Activated T-cell treated with anti-CD3 and anti-CD28 coated beads, Interleukin-2, amount 50 U/mL, for 72 hours (primary cell): Measurements from ENCODE around the gene DIP2C. TPM values are rescaled to one million over a fixed set of nuclear protein-coding genes. Genes with fewer than 3 reads are reported as not detected.
"Not testable (repeated sequence)": the region's sequence is repeated elsewhere in the genome, so short reads cannot be mapped to it uniquely, and the experiment has no call there.

Experiments
- ATAC-seq, 2 donors: fragments of 150-1000 bp; cut with Tn5 transposase; replicated peaks in 1 of 2; 2 replicates each; pipeline ENCODE4 v1.10.0; 2021; ENCODE audit warnings: moderate library complexity in 2 of 2, mild to moderate bottlenecking in 1 of 2
- DNase-seq, 2 donors: peaks; one replicate each; pipeline ENCODE4 v3.0.0; 2021 to 2022; ENCODE audit warnings: mixed read lengths in 1 of 2
- H3K27ac Mint-ChIP-seq: one replicate; pipeline ENCODE4 v1.8.0; 2022; ENCODE audit warnings: mild to moderate bottlenecking, moderate library complexity, mixed read lengths
- H3K27me3 Mint-ChIP-seq: one replicate; pipeline ENCODE4 v1.8.0; 2022; ENCODE audit warnings: low read depth, mixed read lengths
- H3K36me3 Mint-ChIP-seq, 2 donors: one replicate each; pipeline ENCODE4 v1.8.0; 2022; ENCODE audit warnings: mixed read lengths in 2 of 2, mild to moderate bottlenecking in 1 of 2; ENCODE audit not compliant: insufficient read depth in 2 of 2
- H3K4me1 Mint-ChIP-seq: one replicate; pipeline ENCODE4 v1.8.0; 2022; ENCODE audit warnings: low read depth, mixed read lengths
- H3K4me3 Mint-ChIP-seq, 2 donors: one replicate each; pipeline ENCODE4 v1.8.0; 2022; ENCODE audit warnings: mild to moderate bottlenecking in 2 of 2, mixed read lengths in 2 of 2, moderate library complexity in 2 of 2
- H3K9me3 Mint-ChIP-seq, 2 donors: one replicate each; pipeline ENCODE4 v1.8.0; 2022; ENCODE audit warnings: mixed read lengths in 2 of 2
- total RNA-seq, 2 donors: library from RNA; stranded (reverse); gene quantifications; one replicate each; pipeline ENCODE4 v1.2.3, GENCODE V29; 2022

Gene DIP2C
- total RNA-seq, 2 donors from 2014 or later, result 0.70 to 1.6 TPM

DNA sequence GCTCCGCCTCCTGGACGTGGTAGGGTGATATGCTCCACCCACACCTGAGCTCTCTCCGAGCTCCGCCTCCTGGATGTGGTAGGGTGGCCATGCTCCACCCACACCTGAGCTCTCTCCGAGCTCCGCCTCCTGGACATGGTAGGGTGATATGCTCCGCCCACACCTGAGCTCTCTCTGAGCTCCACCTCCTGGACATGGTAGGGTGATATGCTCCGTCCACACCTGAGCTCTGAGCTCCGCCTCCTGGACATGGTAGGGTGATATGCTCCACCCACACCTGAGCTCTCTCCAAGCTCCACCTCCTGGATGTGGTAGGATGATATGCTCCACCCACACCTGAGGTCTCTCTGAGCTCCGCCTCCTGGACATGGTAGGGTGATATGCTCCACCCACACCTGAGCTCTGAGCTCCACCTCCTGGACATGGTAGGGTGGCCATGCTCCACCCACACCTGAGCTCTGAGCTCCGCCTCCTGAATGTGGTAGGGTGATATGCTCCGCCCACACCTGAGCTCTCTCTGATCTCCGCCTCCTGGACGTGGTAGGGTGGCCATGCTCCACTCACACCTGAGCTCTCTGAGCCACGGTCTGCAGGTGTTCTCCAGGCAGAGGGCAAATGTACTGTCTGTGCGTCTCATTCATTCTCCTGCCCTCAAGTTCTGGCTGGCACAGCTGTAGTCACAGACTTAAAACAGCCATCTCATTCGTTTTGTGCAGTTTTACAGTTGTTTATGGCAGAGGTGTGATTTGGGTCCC lies 252.4 kb downstream of the DIP2C start:
- no peak for DNase-seq
- H3K27me3 Mint-ChIP-seq, result peaks cover 18% of the 10 kb centered on the region
- ATAC-seq, result no peak
- H3K4me3 Mint-ChIP-seq, result peak overlapping the region in 1 of 2 donors; percentile 29
- peaks cover 29% of the 10 kb centered on the region for H3K4me1 Mint-ChIP-seq
- H3K9me3 Mint-ChIP-seq, result peaks cover 2 to 8% of the 10 kb centered on the region in 2 donors
- peak overlapping the region; percentile 23 for H3K27ac Mint-ChIP-seq
- H3K36me3 Mint-ChIP-seq, result peaks cover 3 to 6% of the 10 kb centered on the region in 2 donors

DNA sequence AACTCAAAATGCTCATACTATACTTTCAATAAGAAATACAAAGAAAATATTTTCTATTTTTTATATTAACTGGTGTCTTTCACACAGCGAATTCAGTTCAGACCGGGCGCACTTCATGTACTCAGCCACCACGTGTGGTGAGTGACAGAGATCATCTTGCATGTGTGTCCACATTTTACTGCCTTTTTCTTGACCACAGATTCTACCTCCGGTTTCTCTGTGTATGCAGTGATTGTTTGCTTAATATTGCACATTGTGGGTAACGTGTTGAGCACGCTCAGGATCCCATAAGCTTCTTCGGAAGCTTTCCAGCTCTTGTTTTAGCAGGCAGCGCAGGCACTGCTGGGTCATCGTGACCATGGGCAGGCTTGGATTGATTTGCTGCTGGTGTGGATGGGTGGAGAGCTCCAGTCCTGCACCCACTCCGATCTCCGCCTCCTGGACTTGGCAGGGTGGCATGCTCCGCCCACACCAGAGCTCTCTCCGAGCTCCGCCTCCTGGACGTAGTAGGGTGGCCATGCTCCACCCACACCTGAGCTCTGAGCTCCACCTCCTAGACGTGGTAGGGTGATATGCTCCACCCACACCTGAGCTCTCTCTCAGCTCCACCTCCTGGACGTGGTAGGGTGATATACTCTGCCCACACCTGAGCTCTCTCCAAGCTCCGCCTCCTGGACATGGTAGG lies 253.3 kb downstream of the DIP2C start:
- Mint-ChIP-seq H3K9me3 (peaks cover 2 to 8% of the 10 kb centered on the region in 2 donors), H3K27me3 (peaks cover 18% of the 10 kb centered on the region), H3K4me3 (no peak overlapping the region)

DNA sequence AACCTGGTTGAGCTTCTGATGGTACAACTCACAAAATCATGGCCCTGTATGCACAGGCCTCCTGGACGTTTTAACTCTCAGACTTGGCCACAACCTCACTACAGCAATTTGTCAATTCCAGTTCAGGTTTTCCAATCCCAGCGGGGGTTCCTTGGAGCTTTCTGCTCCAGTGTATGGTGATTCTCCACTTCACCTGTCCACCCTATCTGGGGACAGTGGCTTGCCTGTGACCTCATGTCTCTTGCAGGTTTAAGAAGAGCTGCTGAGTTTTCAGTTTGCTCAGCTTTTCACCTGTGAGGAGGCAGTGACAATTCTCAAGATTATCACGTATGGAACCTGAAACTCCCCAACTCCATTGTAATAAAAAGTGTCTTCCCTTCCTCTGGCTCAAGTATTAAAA lies 254.1 kb downstream of the DIP2C start:
- Mint-ChIP-seq H3K36me3 (peaks cover 3 to 6% of the 10 kb centered on the region in 2 donors), H3K4me1 (peaks cover 29% of the 10 kb centered on the region), H3K4me3 (peak overlapping the region in 1 of 2 donors; percentile 19), H3K27me3 (peaks cover 18% of the 10 kb centered on the region), H3K9me3 (peaks cover 2 to 8% of the 10 kb centered on the region in 2 donors), H3K27ac (no peak overlapping the region)
- DNase-seq (no peak), ATAC-seq (no peak)

More for the DNA sequence above, 253.3 kb downstream of the DIP2C start:
- no peak overlapping the region for H3K27ac Mint-ChIP-seq
- H3K4me1 Mint-ChIP-seq, result peaks cover 29% of the 10 kb centered on the region
- H3K36me3 Mint-ChIP-seq, result peaks cover 3 to 6% of the 10 kb centered on the region in 2 donors
- no peak for ATAC-seq
- no peak for DNase-seq

DNA sequence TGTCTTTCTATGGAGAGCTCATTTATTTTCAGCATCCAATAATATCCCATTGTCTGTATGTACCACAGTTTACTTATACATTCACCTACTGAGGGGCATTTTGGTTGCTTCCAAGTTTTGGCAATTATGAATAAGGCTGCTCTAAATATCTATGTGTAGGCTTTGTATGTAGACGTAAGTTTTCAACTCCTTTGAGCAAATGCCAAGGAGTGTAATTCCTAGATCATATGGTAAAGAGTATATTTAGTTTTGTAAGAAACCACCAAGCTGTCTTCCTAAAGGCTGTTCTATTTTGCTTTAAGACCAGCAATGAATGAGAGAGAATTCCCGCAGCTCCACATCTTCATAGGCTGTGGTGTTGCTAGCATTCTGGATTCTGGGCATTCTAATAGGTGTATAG lies 259.8 kb downstream of the DIP2C start:
- DNase-seq, result no peak
- Mint-ChIP-seq H3K4me1 (peaks cover 1% of the 10 kb centered on the region), H3K27me3 (peaks cover 15% of the 10 kb centered on the region), H3K4me3 (no peak overlapping the region), H3K36me3 (peaks cover 5% of the 10 kb centered on the region in 2 donors), H3K9me3 (peaks cover 6 to 8% of the 10 kb centered on the region in 2 donors), H3K27ac (no peak overlapping the region)
- no peak for ATAC-seq

DNA sequence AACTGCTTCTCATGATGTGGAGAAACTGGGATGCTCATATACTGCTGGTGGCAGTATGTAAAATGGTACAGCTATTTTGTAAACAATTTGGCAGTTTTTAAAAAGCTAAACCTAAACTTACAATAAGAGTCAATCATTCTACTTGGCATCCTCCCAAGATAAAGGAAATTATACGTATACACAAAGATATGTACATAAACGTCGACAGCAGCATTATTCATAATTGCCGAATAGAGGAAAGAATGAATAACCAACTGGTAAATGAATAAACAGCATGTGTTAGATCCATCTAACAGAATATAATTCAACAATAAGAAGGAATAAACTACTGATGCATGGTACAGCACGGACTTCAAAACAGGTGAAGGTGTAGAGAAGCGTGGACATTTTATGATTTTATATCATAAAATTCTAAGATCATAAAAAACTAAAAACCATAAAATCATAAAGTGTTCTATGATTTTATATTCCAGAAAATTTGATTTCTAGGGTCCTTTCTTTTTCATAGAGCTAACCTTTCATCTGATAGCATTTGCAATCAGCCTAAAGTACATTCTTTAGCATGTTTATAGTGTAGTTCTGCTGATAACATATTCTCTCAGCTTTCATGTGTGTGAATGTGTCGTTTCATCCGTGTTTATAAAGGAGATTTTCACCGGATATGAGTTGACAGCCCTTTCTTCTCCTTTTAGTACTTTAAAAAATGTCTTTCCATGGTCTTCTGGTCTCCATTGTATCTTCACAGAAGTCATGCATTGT lies 261.5 kb downstream of the DIP2C start:
- H3K4me1 Mint-ChIP-seq, result no peaks in the 10 kb centered on the region
- H3K4me3 Mint-ChIP-seq, result no peak overlapping the region
- DNase-seq (no peak), ATAC-seq (no peak)
- peaks cover 6 to 7% of the 10 kb centered on the region in 2 donors for H3K36me3 Mint-ChIP-seq
- peaks cover 8% of the 10 kb centered on the region for H3K27me3 Mint-ChIP-seq
- no peak overlapping the region for H3K27ac Mint-ChIP-seq
- H3K9me3 Mint-ChIP-seq, result peaks cover 8 to 9% of the 10 kb centered on the region in 2 donors

DNA sequence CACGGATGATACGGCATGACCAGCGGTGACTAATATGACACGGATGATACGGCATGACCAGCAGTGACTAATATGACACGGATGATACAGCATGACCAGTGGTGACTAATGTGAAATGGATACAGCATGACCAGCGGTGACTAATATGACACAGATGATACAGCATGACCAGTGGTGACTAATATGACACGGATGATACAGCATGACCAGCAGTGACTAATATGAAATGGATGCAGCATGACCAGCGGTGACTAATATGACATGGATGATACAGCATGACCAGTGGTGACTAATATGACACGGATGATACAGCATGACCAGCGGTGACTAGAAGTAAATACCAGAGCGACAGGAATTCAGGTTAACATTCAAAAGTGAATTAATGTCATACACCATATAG lies 264.1 kb downstream of the DIP2C start:
- not testable (repeated sequence) for H3K36me3 Mint-ChIP-seq, ATAC-seq, H3K27me3 Mint-ChIP-seq, H3K4me1 Mint-ChIP-seq, H3K4me3 Mint-ChIP-seq, H3K9me3 Mint-ChIP-seq, H3K27ac Mint-ChIP-seq
- peak; percentile 8 to 37 for DNase-seq

DNA sequence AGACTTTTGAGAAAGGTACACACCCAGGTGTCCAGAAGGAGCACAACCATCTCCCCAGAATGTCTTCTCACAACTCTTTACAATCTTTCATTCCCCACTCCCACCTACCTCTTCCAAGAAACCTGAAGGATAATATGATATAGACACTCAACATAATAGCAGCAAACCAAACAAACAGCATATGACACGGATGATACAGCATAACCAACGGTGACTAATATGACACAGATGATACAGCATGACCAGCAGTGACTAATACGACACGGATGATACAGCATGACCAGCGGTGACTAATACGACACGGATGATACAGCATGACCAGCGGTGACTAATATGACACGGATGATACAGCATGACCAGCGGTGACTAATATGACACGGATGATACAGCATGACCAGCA lies 264.7 kb downstream of the DIP2C start:
- peak overlapping the region; percentile 41 for H3K27ac Mint-ChIP-seq
- not testable (repeated sequence) for H3K4me3 Mint-ChIP-seq, H3K9me3 Mint-ChIP-seq, H3K36me3 Mint-ChIP-seq, H3K4me1 Mint-ChIP-seq, H3K27me3 Mint-ChIP-seq
- DNase-seq (peak in 1 of 2 donors; percentile 14), ATAC-seq (peak in 1 of 2 donors; percentile 43)

DNA sequence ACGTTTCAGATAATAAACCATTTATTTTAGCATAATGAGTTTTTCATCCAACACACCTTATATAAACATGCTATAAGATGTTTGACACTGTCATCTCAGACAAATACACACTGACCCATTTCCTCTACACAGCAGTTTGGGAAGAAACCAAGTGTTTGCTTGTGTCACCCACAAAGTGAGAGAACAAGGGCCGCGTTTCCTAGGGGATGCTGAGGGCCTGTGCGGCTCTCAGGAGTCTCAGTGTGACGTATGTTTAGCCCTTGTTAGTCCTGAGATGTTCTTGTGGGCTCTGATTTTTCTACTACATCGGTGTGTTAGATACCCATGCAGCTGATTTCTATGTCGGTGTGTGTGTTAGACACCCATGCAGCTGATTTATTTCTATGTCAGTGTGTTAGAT lies 266.3 kb downstream of the DIP2C start:
- H3K9me3 Mint-ChIP-seq, result peaks cover 5 to 6% of the 10 kb centered on the region in 2 donors
- peaks cover 2 to 7% of the 10 kb centered on the region in 2 donors for H3K36me3 Mint-ChIP-seq
- DNase-seq (no peak), ATAC-seq (no peak)
- H3K4me1 Mint-ChIP-seq, result no peaks in the 10 kb centered on the region
- no peak overlapping the region for H3K4me3 Mint-ChIP-seq
- no peak overlapping the region for H3K27ac Mint-ChIP-seq
- peaks cover 8% of the 10 kb centered on the region for H3K27me3 Mint-ChIP-seq

DNA sequence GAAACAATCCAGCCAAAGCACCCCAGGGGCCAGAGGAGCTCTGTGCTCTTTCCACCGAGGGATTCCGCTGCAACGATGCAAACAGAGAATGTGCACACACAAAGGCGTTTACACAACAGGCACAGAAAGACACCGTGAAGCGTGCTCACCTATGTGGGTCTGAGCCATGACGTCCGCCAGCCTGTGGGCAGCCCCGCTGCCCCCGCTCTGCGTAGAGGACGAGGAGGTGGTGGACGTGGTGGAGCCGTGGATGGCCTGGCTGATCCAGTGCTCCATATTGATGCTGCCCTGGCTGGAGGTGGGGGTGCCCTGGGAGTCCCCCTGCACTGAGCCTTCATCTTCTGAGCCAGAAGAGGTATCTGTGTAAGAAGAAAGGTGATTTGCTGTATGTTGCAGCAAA lies 266.8 kb downstream of the DIP2C start:
- Mint-ChIP-seq H3K27ac (no peak overlapping the region), H3K27me3 (peaks cover 8% of the 10 kb centered on the region), H3K36me3 (peaks cover 2 to 7% of the 10 kb centered on the region in 2 donors), H3K4me1 (no peaks in the 10 kb centered on the region), H3K4me3 (no peak overlapping the region), H3K9me3 (peaks cover 5 to 6% of the 10 kb centered on the region in 2 donors)
- DNase-seq (no peak), ATAC-seq (no peak)

DNA sequence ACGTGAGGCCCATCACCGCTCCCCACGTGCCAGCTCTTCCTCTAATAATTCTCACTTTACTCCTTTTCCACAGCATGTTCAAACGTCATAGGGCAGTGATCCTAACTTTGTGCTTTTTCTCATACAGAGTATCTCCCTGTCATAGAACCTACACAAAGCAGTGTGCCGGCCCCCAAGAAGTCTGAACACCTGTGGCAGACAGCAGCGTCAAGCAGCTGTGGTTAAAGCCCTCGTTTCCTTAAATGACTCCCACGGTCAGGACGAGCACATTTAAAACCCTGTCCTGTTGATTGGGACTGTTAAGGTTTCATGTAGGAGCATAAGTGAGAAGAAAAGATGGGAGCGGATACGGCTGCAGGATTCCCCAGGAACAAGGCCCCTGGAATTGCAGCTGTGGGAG lies 267.2 kb downstream of the DIP2C start:
- H3K36me3 Mint-ChIP-seq, result peaks cover 2 to 7% of the 10 kb centered on the region in 2 donors
- ATAC-seq (no peak), DNase-seq (no peak)
- H3K27ac Mint-ChIP-seq, result no peak overlapping the region
- no peaks in the 10 kb centered on the region for H3K4me1 Mint-ChIP-seq
- peaks cover 7% of the 10 kb centered on the region for H3K27me3 Mint-ChIP-seq
- H3K4me3 Mint-ChIP-seq, result no peak overlapping the region
- peaks cover 5 to 6% of the 10 kb centered on the region in 2 donors for H3K9me3 Mint-ChIP-seq

DNA sequence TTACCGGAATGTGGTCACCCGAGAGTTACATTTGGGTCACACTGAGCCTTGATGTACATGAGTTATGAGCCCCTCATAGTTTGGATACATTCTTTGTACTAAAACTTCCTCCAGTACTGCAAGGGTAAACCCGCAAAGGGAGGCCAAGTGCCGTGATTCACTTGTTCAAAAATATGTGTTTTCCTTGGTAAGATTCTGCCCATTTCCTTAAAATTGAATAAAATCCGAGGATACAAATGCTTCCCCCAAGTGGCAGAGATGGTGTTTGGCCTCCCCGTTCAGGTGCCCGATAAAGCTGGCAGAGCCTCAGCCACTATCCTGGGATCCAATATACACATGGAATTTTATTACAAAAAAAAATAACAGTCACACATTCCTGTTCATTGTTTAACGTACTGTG lies 268.3 kb downstream of the DIP2C start:
- Mint-ChIP-seq H3K27ac (no peak overlapping the region), H3K9me3 (peaks cover 5 to 6% of the 10 kb centered on the region in 2 donors), H3K27me3 (no peaks in the 10 kb centered on the region)

DNA sequence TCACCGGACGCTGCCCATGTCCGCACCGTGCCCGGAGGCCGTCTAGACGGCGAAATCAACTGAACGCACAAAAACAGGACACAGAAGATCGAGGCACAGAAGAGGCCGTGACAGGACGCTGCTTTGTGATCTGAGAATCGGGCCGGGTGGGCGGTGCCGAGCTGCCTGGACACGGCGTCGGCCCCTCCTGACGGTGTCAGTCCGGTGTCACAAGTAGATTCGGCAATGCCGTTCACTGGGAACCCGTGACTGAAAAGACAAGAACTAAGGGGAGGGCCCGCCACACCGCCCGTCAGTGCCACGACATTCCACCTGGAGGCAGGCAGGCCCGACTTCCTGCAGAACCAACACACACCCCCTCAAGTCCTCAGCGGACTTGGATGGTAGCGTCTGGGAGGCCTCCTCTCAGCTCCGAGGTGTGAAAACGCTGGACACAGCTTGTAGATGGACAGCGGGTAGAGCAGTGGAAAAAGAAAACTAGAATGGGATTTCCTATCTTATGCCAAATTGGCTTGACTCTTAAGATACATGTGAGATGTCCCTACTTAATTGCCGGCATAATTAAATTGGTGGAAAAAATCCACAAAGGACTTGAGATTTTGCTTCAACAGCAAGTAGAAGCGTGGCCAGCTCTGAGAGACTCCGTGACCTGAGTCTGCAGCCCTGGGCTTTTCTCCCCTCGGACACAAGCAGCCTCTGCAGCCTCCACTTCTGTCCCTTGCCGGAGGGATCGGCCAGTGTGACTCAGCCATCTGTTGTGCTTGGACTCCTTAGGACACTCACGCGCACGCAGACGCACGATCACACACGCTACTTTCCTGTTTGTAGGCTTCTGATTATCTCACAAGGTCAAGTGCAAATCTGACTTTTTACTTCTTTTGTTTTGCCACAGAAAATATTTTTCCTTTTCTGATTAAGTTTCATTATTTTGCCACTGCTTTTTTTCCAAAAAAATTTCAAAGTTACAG lies 269.0 kb downstream of the DIP2C start:
- H3K4me3 Mint-ChIP-seq, result no peak overlapping the region

More for the DNA sequence above, 268.3 kb downstream of the DIP2C start:
- peaks cover 2 to 7% of the 10 kb centered on the region in 2 donors for H3K36me3 Mint-ChIP-seq
- H3K4me3 Mint-ChIP-seq, result no peak overlapping the region
- DNase-seq (no peak), ATAC-seq (no peak)
- H3K4me1 Mint-ChIP-seq, result no peaks in the 10 kb centered on the region

More for the DNA sequence above, 269.0 kb downstream of the DIP2C start:
- ATAC-seq (no peak), DNase-seq (no peak)
- no peaks in the 10 kb centered on the region for H3K27me3 Mint-ChIP-seq
- no peaks in the 10 kb centered on the region for H3K4me1 Mint-ChIP-seq
- no peak overlapping the region for H3K27ac Mint-ChIP-seq
- peaks cover 2 to 5% of the 10 kb centered on the region in 2 donors for H3K36me3 Mint-ChIP-seq
- H3K9me3 Mint-ChIP-seq, result peaks cover 3 to 4% of the 10 kb centered on the region in 2 donors
